HG02943 (cell line): Measurements from ENCODE around the gene LAX1.
A peak's percentile ranks its signal among the peaks of the same experiment; 100 is the strongest.
"Not testable (repeated sequence)": the region's sequence is repeated elsewhere in the genome, so short reads cannot be mapped to it uniquely, and the experiment has no call there.

Experiments used
- ATAC-seq: cut with Tn5 transposase; IDR thresholded peaks from one replicate; pipeline ENCODE4 v1.9.1; 2021; ENCODE audit warnings: mild to moderate bottlenecking, low read depth, moderate library complexity; ENCODE audit not compliant: unreplicated experiment

Gene LAX1

GRCh38 chr1:203764105-203765028 lies 616 bp upstream of the LAX1 start:
- ATAC-seq = peak; percentile 2

DNA sequence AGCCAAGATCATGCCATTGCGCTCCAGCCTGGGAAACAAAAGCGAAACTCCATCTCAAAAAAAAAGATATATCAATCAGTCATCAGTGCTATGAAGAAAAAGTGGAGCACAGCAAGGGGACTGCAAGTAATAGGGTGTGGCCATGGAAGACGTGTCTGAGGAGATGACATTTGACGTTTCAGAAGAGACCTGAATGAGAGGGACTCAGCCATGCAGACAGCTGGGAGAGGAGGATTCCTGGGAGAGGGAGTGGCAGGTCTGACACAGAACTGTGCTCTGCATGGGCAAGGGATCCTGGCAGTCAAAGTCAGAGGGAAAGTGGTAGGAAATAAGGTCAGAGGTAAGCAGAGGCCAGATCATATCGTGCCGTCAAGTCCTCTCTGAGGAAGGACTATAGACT lies 3.3 kb downstream of the LAX1 start:
- ATAC-seq = no peak

- ATAC-seq = no peak
Observed at GRCh38 chr1:203769505-203770343, 4.7 kb downstream of the LAX1 start.

DNA sequence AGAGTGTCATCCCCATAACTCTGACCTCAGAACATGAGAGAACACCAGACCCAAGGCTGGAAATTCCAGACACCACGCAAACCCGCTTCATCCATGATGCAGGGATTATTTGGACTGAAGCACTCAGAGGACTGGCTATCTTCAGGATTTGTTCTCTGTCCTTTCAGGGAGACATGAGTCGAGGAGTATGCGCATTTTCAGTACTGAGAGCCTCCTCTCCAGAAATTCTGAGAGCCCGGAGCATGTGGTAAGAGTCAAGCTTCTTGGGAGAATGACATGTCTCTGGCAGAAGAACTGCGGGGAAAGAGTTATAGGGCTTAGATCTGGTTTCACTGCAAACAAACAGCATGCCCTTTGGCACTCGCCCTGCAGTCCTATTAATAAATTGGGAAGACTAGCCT lies 6.9 kb downstream of the LAX1 start:
- ATAC-seq = no peak

- ATAC-seq = no peak
Observed at GRCh38 chr1:203772836-203773235, 7.9 kb downstream of the LAX1 start.

- no peak for ATAC-seq
Observed at GRCh38 chr1:203776636-203777035, 11.7 kb downstream of the LAX1 start.

DNA sequence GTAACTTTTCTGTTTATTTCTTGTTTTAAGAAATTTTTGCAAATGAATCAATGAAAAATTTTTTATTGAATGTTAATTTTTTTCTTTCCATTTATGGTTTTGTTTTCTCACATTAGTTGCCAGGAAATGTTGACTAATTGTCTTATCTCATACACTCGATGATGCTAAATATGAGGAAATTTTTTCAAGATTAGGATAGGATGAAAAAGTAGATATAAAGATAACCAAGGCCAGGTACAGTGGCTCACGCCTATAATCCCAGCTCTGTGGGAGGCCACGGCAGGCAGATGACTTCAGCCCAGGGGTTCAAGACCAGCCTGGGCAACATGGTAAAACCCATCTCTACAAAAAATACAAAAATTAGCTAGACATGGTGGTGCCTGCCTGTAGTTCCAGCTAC lies 12.6 kb downstream of the LAX1 start:
- ATAC-seq = no peak

- ATAC-seq = no peak
Observed at GRCh38 chr1:203778146-203778545, 13.2 kb downstream of the LAX1 start.

GRCh38 chr1:203778789-203779188 lies 13.8 kb downstream of the LAX1 start:
- ATAC-seq = no peak

GRCh38 chr1:203781962-203782361 lies 17.0 kb downstream of the LAX1 start:
- ATAC-seq = no peak

DNA sequence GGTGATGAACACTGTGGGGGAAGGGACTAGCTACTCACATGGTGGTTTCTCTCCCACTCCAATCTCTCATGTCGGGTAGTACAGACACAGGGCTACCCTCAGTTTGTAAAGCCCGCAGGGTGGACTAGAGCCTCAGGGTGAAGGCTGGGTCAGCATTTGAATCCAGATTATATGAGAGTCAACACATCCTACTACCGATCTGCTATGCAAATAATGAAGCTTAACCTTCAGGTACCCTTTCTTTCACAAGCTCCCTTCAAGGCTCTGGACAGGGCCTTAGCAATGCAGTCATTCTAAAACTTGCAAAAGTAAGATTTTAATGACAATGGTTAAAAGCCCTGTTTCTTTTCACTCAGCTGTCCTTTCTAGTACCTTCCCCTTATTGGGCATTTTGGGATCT lies 25.0 kb downstream of the LAX1 start:
- ATAC-seq = no peak

DNA sequence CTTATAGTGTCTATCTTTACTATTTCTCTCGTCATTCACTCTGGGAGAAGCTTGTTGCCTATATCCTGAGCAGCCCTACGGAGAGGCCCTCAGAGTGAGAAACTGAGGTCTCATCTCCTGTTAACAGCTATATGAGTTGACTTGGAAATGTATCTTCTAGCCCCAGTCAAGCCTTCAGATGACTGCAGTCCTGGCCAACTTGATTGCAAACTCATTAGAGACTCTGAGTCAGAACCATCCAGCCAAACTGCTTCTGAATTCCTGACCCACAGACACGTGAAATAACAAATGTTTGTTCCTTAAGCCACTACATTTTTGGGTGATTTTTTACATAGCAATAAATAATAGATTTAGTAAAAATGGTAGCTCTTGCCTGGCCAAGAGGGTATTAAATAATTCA lies 26.5 kb downstream of the LAX1 start:
- ATAC-seq = no peak

GRCh38 chr1:203792486-203792885 lies 27.5 kb downstream of the LAX1 start:
- ATAC-seq = no peak

GRCh38 chr1:203793561-203793960 lies 28.6 kb downstream of the LAX1 start:
- not testable (repeated sequence) for ATAC-seq

DNA sequence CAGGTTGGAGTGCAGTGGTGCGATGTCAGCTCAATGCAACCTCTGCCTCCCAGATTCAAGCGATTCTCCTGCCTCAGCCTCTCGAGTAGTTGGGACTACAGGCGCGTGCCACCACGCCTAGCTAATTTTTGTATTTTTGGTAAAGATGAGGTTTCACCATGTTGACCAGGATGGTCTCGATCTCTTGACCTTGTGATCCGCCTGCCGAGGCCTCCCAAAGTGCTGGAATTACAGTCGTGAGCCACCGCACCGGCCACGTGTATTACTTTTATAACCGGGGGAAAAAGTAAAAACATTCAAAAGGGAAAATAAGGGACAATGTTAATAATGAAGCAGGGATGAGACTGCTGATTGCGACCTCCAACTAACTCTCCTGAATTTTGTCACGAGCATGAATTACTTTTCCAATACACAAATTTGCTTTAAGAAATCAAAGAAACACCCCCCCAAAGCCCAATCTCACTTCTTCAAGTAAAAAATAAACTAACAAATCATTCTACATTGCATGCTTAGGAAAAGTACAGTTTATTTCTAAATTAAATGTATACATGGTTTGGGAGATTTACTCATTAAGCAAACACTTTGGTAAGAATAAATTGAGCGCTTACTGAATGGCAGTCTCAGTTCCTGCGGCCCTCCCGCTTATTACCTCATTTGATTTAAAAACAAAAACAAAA lies 29.9 kb downstream of the LAX1 start:
- ATAC-seq = no peak

- ATAC-seq = peak; percentile 98
Observed at GRCh38 chr1:203795441-203796235, 30.7 kb downstream of the LAX1 start, which contains the start of the genes ZBED6 and ZC3H11A. Gene ZBED6 (plus strand): TSS chr1:203795623. CDS start chr1:203797523, 1,900 bp downstream. Gene ZC3H11A (plus strand): TSS chr1:203795623. CDS start chr1:203817071, 21,448 bp downstream.

- ATAC-seq = peak; percentile 22
Observed at GRCh38 chr1:203796236-203796605, 31.2 kb downstream of the LAX1 start.

- ATAC-seq = no peak
Observed at GRCh38 chr1:203797216-203797615, 32.2 kb downstream of the LAX1 start.

- no peak for ATAC-seq
Observed at GRCh38 chr1:203797948-203798655, 33.1 kb downstream of the LAX1 start.
